HepG2 (cell line): ENCODE measurements around the gene PLPPR2. TPM values are rescaled to one million over a fixed set of nuclear protein-coding genes. Genes with fewer than 3 reads are reported as not detected.

Experiments
- ARID3A ChIP-seq: IDR thresholded peaks from 2 replicates; pipeline ENCODE4 v1.6.1; 2012; ENCODE audit warnings: low read depth, low read length, improper control_type of control experiment
- BATF2 ChIP-seq: sonication (generic); formaldehyde crosslinking; IDR thresholded peaks from 2 replicates; pipeline ENCODE4 v1.8.0; 2022; ENCODE audit warnings: mild to moderate bottlenecking, missing genetic modification reagents, moderate library complexity
- GPBP1L1 ChIP-seq: sonication (generic); formaldehyde crosslinking; IDR thresholded peaks from 2 replicates; pipeline ENCODE4 v1.5.0; 2020; ENCODE audit warnings: mild to moderate bottlenecking, missing genetic modification reagents
- MXI1 ChIP-seq: IDR thresholded peaks from 3 replicates; pipeline ENCODE4 v1.6.1; 2012; ENCODE audit warnings: low read depth, low read length, inconsistent platforms, borderline replicate concordance
- PATZ1 ChIP-seq: sonication (generic); formaldehyde crosslinking; IDR thresholded peaks from 2 replicates; pipeline ENCODE4 v1.4.0; 2020; ENCODE audit warnings: missing genetic modification reagents
- RBM22 ChIP-seq: fragments of 200-400 bp; formaldehyde crosslinking; optimal IDR thresholded peaks from 2 replicates; pipeline ENCODE3; 2017; ENCODE audit warnings: mild to moderate bottlenecking, low read length, moderate library complexity
- RELA ChIP-seq: sonication (generic); formaldehyde crosslinking; IDR thresholded peaks from 2 replicates; pipeline ENCODE4 v1.4.0; 2020; ENCODE audit warnings: missing genetic modification reagents
- SATB2 ChIP-seq: sonication (generic); formaldehyde crosslinking; IDR thresholded peaks from 2 replicates; pipeline ENCODE4 v1.5.0; 2020; ENCODE audit warnings: missing genetic modification reagents
- SETDB1 ChIP-seq: sonication (generic); formaldehyde crosslinking; IDR thresholded peaks from 2 replicates; pipeline ENCODE4 v1.5.1; 2020; ENCODE audit warnings: missing genetic modification reagents, mild to moderate bottlenecking, borderline replicate concordance
- SOX5 ChIP-seq: IDR thresholded peaks from 2 replicates; pipeline ENCODE4 v1.6.1; 2016; ENCODE audit warnings: borderline replicate concordance
- TCF7L2 ChIP-seq: IDR thresholded peaks from 2 replicates; pipeline ENCODE4 v1.6.1; 2011; ENCODE audit warnings: mild to moderate bottlenecking, low read depth, low read length, moderate library complexity
- ZMAT5 ChIP-seq: sonication (generic); formaldehyde crosslinking; IDR thresholded peaks from 2 replicates; pipeline ENCODE4 v1.5.0; 2020; ENCODE audit warnings: mild to moderate bottlenecking, low read depth, missing genetic modification reagents, borderline replicate concordance
- ZNF326 ChIP-seq: sonication (generic); formaldehyde crosslinking; IDR thresholded peaks from 2 replicates; pipeline ENCODE4 v1.4.0; 2020; ENCODE audit warnings: missing genetic modification reagents, borderline replicate concordance
- ZNF570 ChIP-seq: sonication (generic); formaldehyde crosslinking; IDR thresholded peaks from 2 replicates; pipeline ENCODE4 v1.4.0; 2020; ENCODE audit warnings: mild to moderate bottlenecking, missing genetic modification reagents, borderline replicate concordance
- ZNF572 ChIP-seq: sonication (generic); formaldehyde crosslinking; IDR thresholded peaks from 2 replicates; pipeline ENCODE4 v1.5.1; 2020; ENCODE audit warnings: mild to moderate bottlenecking, missing genetic modification reagents
- ZNF781 ChIP-seq: sonication (generic); formaldehyde crosslinking; IDR thresholded peaks from 2 replicates; pipeline ENCODE4 v1.5.1; 2020; ENCODE audit warnings: borderline replicate concordance, mild to moderate bottlenecking, missing genetic modification reagents; ENCODE audit errors: not compliant biosample characterization
- polyA plus RNA-seq, 8 experiments: library from polyadenylated mRNA; depleted of rRNA in 3 of 8; stranded (reverse) in 7 of 8; unstranded in 1 of 8; fragments of >200 nt; fragmentation: Illumina TruSeq in 4 of 8; extraction: Trizol in 4 of 8; gene quantifications; 2 replicates each; pipeline versions ENCODE4 v1.2.1 to v1.2.3, GENCODE V29; 2011 to 2016; ENCODE audit warnings: low read depth in 4 of 8, missing spikeins in 1 of 8, mixed read lengths in 1 of 8; ENCODE audit not compliant: insufficient read depth in 1 of 8
- total RNA-seq, 5 experiments: library from RNA; depleted of rRNA; stranded (reverse); fragments of >200 nt; fragmentation: Illumina TruSeq; extraction: Trizol; gene quantifications; 2 replicates each; pipeline ENCODE4 v1.2.3, GENCODE V29; 2016; ENCODE audit warnings: low read depth in 1 of 5
- TF ChIP-seq, protein P1 (sequence below): sonication (generic); formaldehyde crosslinking; IDR thresholded peaks from 2 replicates; pipeline ENCODE4 v1.4.0; 2020; ENCODE audit warnings: mild to moderate bottlenecking, missing genetic modification reagents
- TF ChIP-seq, protein P2 (sequence below): IDR thresholded peaks from 2 replicates; pipeline ENCODE4 v1.6.1; 2016
- TF ChIP-seq, protein P3 (sequence below): sonication (generic); formaldehyde crosslinking; IDR thresholded peaks from 2 replicates; pipeline ENCODE4 v1.4.0; 2020; ENCODE audit warnings: low read depth, mild to moderate bottlenecking, missing genetic modification reagents

Gene PLPPR2
- total and polyA plus RNA-seq, 2 of the 13 experiments (the other 11 are each of a cell fraction or from before 2014, with no cell fraction given) = 1.5 to 2.1 TPM

DNA sequence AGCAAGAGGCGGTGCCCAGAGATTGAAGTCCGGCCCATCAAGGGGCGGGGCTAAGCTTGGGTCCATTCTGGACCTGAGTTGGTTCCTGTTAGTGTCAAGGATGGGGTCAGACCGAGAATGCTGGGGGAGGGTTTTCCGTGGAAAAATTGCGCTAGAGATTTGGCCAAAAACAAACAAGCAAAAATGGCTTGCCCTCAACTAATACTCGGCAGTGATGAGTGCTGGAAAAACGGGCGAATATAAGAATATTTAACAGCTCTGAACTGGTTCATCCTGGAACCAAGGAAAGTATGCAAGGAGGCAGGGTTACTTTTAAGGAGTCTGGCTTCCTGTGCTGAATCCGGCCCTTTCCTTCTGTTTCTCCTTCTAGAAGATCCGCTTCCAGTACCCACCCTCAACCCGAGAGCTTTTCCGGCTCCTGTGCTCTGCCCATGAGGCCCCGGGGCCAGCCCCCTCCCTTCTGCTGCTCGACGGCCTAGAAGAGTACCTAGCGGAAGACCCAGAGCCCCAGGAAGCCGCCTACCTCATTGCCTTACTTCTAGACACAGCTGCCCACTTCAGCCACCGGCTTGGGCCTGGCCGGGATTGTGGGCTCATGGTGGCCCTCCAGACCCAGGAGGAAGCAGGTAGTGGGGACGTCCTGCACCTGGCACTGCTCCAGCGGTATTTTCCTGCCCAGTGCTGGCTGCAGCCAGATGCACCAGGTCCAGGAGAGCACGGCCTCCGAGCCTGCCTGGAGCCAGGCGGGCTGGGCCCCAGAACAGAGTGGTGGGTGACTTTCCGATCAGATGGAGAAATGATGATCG is 20.1 kb downstream of the PLPPR2 start (continued):
- TF ChIP-seq RBM22 (no peak), ZNF781 (peak; percentile 20), ZNF570 (CRISPR knock-in tag) (0 out of 2 replicates have a peak, but pooled peaks have one; percentile 61), PATZ1 (CRISPR knock-in tag) (no peak), TCF7L2 (no peak), RELA (no peak), ZNF572 (CRISPR knock-in tag) (no peak), SETDB1 (CRISPR knock-in tag) (no peak), BATF2 (CRISPR knock-in tag) (no peak), ZNF326 (CRISPR knock-in tag) (no peak), SATB2 (CRISPR knock-in tag) (no peak), ZMAT5 (no peak), GPBP1L1 (CRISPR knock-in tag) (no peak), MXI1 (0 out of 3 replicates have a peak, but pooled peaks have one; percentile 29), SOX5 (no peak; the same call in 1 of the 2 replicates), ARID3A (no peak)
- TF ChIP-seq, protein P1, sequence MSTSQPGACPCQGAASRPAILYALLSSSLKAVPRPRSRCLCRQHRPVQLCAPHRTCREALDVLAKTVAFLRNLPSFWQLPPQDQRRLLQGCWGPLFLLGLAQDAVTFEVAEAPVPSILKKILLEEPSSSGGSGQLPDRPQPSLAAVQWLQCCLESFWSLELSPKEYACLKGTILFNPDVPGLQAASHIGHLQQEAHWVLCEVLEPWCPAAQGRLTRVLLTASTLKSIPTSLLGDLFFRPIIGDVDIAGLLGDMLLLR = no peak
- TF ChIP-seq, protein P2, sequence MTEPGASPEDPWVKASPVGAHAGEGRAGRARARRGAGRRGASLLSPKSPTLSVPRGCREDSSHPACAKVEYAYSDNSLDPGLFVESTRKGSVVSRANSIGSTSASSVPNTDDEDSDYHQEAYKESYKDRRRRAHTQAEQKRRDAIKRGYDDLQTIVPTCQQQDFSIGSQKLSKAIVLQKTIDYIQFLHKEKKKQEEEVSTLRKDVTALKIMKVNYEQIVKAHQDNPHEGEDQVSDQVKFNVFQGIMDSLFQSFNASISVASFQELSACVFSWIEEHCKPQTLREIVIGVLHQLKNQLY (CRISPR knock-in tag) = no peak; the same call in 1 of the 2 replicates
- TF ChIP-seq, protein P3, sequence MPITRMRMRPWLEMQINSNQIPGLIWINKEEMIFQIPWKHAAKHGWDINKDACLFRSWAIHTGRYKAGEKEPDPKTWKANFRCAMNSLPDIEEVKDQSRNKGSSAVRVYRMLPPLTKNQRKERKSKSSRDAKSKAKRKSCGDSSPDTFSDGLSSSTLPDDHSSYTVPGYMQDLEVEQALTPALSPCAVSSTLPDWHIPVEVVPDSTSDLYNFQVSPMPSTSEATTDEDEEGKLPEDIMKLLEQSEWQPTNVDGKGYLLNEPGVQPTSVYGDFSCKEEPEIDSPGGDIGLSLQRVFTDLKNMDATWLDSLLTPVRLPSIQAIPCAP (CRISPR knock-in tag) = no peak
